Tibial nerve (tissue), 4 donors: ENCODE data around the gene ADAT2. TPM values are rescaled to one million over a fixed set of nuclear protein-coding genes. Genes with fewer than 3 reads are reported as not detected.

ENCODE experiments used
- DNase-seq, 2 donors: peaks; one replicate each; pipeline ENCODE4 v3.0.0-alpha.2; 2019; ENCODE audit warnings: low spot score in 2 of 2
- H3K27ac ChIP-seq, 4 donors: fragments of 200-600 bp; sonication (generic) in 3 of 4; one replicate each; pipeline ENCODE4 v1.5.1; 2017 to 2019; ENCODE audit warnings: mild to moderate bottlenecking in 1 of 4
- H3K27me3 ChIP-seq, 2 donors: fragments of 200-600 bp; sonication (generic) in 1 of 2; one replicate each; pipeline versions ENCODE4 v1.5.1 to v1.6.0; 2017 to 2019
- H3K36me3 ChIP-seq, 3 donors: fragments of 200-600 bp; sonication (generic); one replicate each; pipeline ENCODE4 v1.5.1; 2018 to 2019
- H3K4me1 ChIP-seq, 4 donors: fragments of 200-600 bp; sonication (generic) in 3 of 4; one replicate each; pipeline ENCODE4 v1.5.1; 2017 to 2019
- H3K4me3 ChIP-seq, 4 donors: fragments of 200-600 bp; sonication (generic) in 3 of 4; one replicate each; pipeline ENCODE4 v1.5.1; 2017 to 2019; ENCODE audit warnings: mild to moderate bottlenecking in 1 of 4, moderate library complexity in 1 of 4
- H3K9me3 ChIP-seq, 4 donors: fragments of 200-600 bp; sonication (generic) in 3 of 4; one replicate each; pipeline ENCODE4 v1.5.1; 2017 to 2019
- EP300 ChIP-seq, 2 donors: sonication (generic); formaldehyde crosslinking; IDR thresholded peaks; one replicate each; pipeline ENCODE4 v1.6.1; 2017; ENCODE audit warnings: antibody characterized with exemption in 2 of 2, mild to moderate bottlenecking in 1 of 2
- POLR2A ChIP-seq, 2 donors: fragments of 450-650 bp; IDR thresholded peaks; one replicate each; pipeline ENCODE4 v1.6.1; 2017; ENCODE audit warnings: antibody characterized with exemption in 2 of 2, mild to moderate bottlenecking in 2 of 2, moderate library complexity in 2 of 2
- WGBS, 2 donors: methylation state at CpG; one replicate each; pipeline ENCODE4 v1.1.5; 2018; 5-methylcytosine and 5-hydroxymethylcytosine counted together
- total RNA-seq, 4 donors: library from RNA; depleted of rRNA; stranded (reverse); fragments of >200 nt; gene quantifications; one replicate each; pipeline ENCODE4 v1.1.0, GENCODE V29; 2016
- TF ChIP-seq, protein P1 (sequence below), 5 experiments: fragments of 200-600 bp in 3 of 5; fragments of 450-650 bp in 2 of 5; sonication (generic) in 3 of 5; IDR thresholded peaks; one replicate each; pipeline ENCODE4 v1.5.1; 2016 to 2019; ENCODE audit warnings: antibody characterized with exemption in 5 of 5, mild to moderate bottlenecking in 3 of 5, moderate library complexity in 2 of 5

The ADAT2 gene
- total RNA-seq, 4 donors from 2014 or later: 4.1 to 12.0 (median 6.9) TPM

DNA sequence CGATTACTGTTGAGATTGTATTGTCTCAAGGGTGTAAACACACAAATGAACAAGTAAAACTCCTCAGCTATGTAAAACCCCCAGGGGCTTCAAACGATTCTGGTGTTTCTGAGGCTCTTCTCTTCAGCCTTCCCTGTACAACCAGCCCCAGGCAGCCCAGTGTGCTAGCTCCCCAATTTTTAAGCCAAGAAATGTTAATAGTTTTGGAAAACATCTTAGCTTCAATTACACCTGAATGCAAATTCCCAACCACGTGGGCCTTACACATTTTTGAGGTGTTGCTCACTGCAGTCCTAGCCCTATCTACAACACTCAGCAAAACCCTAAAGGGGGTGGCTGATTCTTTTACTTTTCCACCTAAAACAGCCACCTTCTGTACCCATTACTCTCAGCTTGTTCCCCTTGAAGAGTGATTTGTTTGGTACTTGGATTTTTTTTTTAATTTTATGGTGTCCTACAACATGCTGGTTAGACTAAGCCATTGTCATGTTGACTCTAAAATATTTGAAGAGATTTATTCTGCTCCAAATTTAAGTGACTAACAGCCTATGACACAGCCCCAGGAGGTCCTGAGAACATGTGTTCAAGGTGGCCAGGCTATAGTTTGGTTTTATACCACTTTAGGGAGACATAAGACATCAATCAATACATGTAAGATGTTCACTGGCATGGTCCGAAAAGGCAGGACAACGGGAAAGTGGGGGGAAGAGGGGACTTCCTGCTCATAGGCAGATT, 48.7 kb downstream of the ADAT2 start:
- 79 to 86% methylated on average over 5 of the region's 5 CpGs for WGBS, 2 donors

DNA sequence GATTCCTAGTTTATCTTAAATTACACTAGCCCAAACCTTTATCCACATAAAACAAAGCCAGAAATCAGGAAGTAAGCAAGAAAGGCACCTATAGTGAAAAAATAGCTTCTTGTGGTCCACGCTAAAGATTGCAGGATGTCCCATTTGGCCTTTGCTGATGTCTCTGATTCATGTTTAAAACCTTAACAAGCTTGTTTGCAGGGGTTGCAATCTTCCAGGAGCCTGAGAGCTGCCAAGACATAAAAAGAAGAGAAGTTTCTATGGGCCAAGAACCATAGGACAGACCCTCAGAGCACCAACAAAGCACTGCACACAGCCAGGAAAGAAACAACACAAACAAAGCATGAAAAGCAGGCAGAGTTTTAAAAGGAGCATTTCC, 49.4 kb downstream of the ADAT2 start:
- peaks cover 0 to 27% (median 7%) of the 10 kb centered on the region in 4 donors for H3K4me1 ChIP-seq
- no peak overlapping the region for H3K27ac ChIP-seq

More for the DNA sequence above, 48.7 kb downstream of the ADAT2 start:
- no peaks in the 10 kb centered on the region for H3K9me3 ChIP-seq
- peaks cover 0 to 26% (median 7%) of the 10 kb centered on the region in 4 donors for H3K4me1 ChIP-seq
- H3K36me3 ChIP-seq: no peaks in the 10 kb centered on the region
- H3K27ac ChIP-seq: no peak overlapping the region
- no peaks in the 10 kb centered on the region for H3K27me3 ChIP-seq
- H3K4me3 ChIP-seq: no peak overlapping the region
- DNase-seq: no peak
- no peak for TF ChIP-seq POLR2A (IDR thresholded peaks at IDR 0.05)
- TF ChIP-seq EP300 (IDR thresholded peaks at IDR 0.05): no peak
- TF ChIP-seq, protein P1, sequence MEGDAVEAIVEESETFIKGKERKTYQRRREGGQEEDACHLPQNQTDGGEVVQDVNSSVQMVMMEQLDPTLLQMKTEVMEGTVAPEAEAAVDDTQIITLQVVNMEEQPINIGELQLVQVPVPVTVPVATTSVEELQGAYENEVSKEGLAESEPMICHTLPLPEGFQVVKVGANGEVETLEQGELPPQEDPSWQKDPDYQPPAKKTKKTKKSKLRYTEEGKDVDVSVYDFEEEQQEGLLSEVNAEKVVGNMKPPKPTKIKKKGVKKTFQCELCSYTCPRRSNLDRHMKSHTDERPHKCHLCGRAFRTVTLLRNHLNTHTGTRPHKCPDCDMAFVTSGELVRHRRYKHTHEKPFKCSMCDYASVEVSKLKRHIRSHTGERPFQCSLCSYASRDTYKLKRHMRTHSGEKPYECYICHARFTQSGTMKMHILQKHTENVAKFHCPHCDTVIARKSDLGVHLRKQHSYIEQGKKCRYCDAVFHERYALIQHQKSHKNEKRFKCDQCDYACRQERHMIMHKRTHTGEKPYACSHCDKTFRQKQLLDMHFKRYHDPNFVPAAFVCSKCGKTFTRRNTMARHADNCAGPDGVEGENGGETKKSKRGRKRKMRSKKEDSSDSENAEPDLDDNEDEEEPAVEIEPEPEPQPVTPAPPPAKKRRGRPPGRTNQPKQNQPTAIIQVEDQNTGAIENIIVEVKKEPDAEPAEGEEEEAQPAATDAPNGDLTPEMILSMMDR (IDR thresholded peaks at IDR 0.05): no peak

DNA sequence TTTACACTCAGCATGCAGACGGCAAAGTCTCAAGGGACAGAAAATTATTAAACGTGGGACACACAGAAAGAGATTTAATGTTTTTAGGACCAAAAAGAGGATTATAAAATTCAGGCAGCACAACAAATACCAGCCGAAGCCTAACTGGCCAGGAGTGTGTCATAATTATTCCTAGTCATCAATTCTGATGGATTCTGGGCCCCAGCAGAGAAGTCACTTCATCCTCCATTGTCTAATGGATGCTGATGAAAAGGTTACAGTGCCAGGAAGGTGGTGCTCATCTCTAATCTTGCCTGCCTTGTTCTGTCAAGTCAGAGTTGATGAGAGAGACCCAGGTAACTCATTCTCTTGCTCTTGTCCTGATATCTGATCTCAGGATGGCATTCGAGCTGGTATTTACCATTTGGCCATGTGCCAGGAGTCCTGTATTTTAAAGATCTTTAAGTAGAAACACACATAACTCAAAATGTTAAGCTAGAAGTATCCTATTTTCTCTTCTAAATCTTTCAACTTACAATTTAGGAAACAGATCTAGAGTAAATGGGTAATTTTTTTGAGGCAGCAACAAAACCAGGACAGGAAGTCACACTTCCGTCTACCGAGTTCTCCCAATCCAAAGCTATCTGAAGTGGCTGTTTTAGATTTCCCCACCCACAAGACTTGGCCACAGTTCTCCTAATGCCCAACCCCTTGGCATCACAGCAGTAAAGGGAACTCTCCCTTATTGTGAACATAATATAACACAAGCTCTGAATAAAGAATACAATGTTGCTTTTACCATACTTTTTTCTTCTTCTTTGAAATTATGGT, 50.0 kb downstream of the ADAT2 start:
- H3K36me3 ChIP-seq: no peaks in the 10 kb centered on the region
- H3K4me3 ChIP-seq: no peak overlapping the region
- H3K9me3 ChIP-seq: no peaks in the 10 kb centered on the region
- peak overlapping the region in 1 of 4 donors; percentile 17 for H3K27ac ChIP-seq
- WGBS, 2 donors: 41 to 48% methylated on average over 6 of the region's 6 CpGs
- TF ChIP-seq, protein P1 (IDR thresholded peaks at IDR 0.05): no peak
- TF ChIP-seq POLR2A (IDR thresholded peaks at IDR 0.05): no peak
- TF ChIP-seq EP300 (IDR thresholded peaks at IDR 0.05): no peak
- peak in 1 of 2 donors; percentile 11 for DNase-seq
- H3K4me1 ChIP-seq: peaks cover 0 to 27% (median 7%) of the 10 kb centered on the region in 4 donors
- no peaks in the 10 kb centered on the region for H3K27me3 ChIP-seq

More for the DNA sequence above, 49.4 kb downstream of the ADAT2 start:
- WGBS, 2 donors: 62 to 74% methylated on average over 1 of the region's 1 CpG
- H3K4me3 ChIP-seq: no peak overlapping the region
- TF ChIP-seq, protein P1 (IDR thresholded peaks at IDR 0.05): no peak
- TF ChIP-seq POLR2A (IDR thresholded peaks at IDR 0.05) (no peak), EP300 (IDR thresholded peaks at IDR 0.05) (no peak)
- H3K9me3 ChIP-seq: no peaks in the 10 kb centered on the region
- DNase-seq: no peak
- H3K27me3 ChIP-seq: no peaks in the 10 kb centered on the region
- H3K36me3 ChIP-seq: no peaks in the 10 kb centered on the region

DNA sequence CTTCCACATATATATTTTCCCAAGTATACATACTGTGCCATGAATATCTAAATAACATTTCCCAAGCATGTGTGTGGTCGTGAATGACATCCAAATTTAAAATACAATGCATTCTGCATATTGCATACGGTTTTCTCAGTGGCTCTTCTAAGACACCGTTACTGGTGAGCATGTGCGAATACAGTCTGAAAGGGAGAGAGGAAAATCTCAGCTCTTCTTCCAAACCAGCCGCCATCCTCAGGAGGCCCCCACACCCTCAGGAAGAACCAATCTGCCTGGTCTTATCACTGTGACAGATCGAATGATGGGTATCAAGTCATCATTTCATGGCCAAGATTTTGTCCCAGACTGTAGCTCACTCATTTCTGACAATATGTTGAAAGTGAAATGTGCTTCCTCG, 50.7 kb downstream of the ADAT2 start:
- H3K9me3 ChIP-seq: no peaks in the 10 kb centered on the region
- no peaks in the 10 kb centered on the region for H3K36me3 ChIP-seq
- no peak for DNase-seq
- WGBS, 2 donors: 79% methylated on average over 7 of the region's 7 CpGs
- no peaks in the 10 kb centered on the region for H3K27me3 ChIP-seq
- peaks cover 0 to 27% (median 7%) of the 10 kb centered on the region in 4 donors for H3K4me1 ChIP-seq
- no peak overlapping the region for H3K27ac ChIP-seq
- no peak overlapping the region for H3K4me3 ChIP-seq
- no peak for TF ChIP-seq POLR2A (IDR thresholded peaks at IDR 0.05)
- no peak for TF ChIP-seq EP300 (IDR thresholded peaks at IDR 0.05)
- TF ChIP-seq, protein P1 (IDR thresholded peaks at IDR 0.05): no peak

DNA sequence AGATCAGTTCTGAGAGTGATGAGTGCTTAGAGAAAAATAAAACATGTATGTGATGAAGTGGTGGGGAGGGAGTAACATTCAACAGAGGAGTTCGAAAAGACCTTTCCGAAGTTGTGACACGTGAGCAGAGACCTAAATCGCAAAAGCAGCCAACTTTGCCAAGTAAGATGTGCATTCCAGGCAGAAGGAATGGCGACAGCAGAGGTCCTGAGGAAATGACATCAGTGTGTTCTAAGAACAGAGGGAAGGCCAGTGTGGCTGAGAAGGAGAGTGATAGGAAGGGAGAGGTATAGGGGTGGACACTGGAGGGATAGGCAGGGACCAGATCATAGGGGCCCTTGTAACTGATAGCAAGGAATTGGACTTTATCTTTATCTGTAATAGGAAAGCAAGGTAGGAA, 51.3 kb downstream of the ADAT2 start:
- Histone ChIP-seq H3K27me3 (no peaks in the 10 kb centered on the region), H3K27ac (no peak overlapping the region), H3K4me1 (peaks cover 0 to 27% (median 7%) of the 10 kb centered on the region in 4 donors), H3K9me3 (no peaks in the 10 kb centered on the region), H3K36me3 (no peaks in the 10 kb centered on the region), H3K4me3 (no peak overlapping the region)
- no peak for TF ChIP-seq EP300 (IDR thresholded peaks at IDR 0.05)
- TF ChIP-seq, protein P1 (IDR thresholded peaks at IDR 0.05): no peak
- TF ChIP-seq POLR2A (IDR thresholded peaks at IDR 0.05): no peak
- DNase-seq: no peak
- WGBS, 2 donors: 92% methylated on average over 5 of the region's 5 CpGs
